ENCODE measurements around the gene CCDC88C. TPM values are rescaled to one million over a fixed set of nuclear protein-coding genes. Genes with fewer than 3 reads are reported as not detected.

The CCDC88C gene
- total and polyA plus RNA-seq, 2 experiments from 2014 or later: 23.6 to 60.7 TPM

GRCh38 chr14:91335191-91336092 is 82.2 kb downstream of the CCDC88C start:
- no peak for TF ChIP-seq CREB1 (CRISPR knock-in tag; IDR thresholded peaks at IDR 0.05; ENCODE audit: low read depth)
- TF ChIP-seq CTCF (conservative IDR thresholded peaks at IDR 0.05; ENCODE audit: low read depth in 2 of 2): no peak
- no peak for TF ChIP-seq EZH2 (IDR thresholded peaks at IDR 0.05; ENCODE audit: low read depth, unreplicated experiment)
- TF ChIP-seq, protein P1, sequence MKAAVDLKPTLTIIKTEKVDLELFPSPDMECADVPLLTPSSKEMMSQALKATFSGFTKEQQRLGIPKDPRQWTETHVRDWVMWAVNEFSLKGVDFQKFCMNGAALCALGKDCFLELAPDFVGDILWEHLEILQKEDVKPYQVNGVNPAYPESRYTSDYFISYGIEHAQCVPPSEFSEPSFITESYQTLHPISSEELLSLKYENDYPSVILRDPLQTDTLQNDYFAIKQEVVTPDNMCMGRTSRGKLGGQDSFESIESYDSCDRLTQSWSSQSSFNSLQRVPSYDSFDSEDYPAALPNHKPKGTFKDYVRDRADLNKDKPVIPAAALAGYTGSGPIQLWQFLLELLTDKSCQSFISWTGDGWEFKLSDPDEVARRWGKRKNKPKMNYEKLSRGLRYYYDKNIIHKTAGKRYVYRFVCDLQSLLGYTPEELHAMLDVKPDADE (IDR thresholded peaks at IDR 0.05): no peak
- TF ChIP-seq POLR2AphosphoS5 (IDR thresholded peaks at IDR 0.05; ENCODE audit: low read depth): no peak
- TF ChIP-seq, protein P2, sequence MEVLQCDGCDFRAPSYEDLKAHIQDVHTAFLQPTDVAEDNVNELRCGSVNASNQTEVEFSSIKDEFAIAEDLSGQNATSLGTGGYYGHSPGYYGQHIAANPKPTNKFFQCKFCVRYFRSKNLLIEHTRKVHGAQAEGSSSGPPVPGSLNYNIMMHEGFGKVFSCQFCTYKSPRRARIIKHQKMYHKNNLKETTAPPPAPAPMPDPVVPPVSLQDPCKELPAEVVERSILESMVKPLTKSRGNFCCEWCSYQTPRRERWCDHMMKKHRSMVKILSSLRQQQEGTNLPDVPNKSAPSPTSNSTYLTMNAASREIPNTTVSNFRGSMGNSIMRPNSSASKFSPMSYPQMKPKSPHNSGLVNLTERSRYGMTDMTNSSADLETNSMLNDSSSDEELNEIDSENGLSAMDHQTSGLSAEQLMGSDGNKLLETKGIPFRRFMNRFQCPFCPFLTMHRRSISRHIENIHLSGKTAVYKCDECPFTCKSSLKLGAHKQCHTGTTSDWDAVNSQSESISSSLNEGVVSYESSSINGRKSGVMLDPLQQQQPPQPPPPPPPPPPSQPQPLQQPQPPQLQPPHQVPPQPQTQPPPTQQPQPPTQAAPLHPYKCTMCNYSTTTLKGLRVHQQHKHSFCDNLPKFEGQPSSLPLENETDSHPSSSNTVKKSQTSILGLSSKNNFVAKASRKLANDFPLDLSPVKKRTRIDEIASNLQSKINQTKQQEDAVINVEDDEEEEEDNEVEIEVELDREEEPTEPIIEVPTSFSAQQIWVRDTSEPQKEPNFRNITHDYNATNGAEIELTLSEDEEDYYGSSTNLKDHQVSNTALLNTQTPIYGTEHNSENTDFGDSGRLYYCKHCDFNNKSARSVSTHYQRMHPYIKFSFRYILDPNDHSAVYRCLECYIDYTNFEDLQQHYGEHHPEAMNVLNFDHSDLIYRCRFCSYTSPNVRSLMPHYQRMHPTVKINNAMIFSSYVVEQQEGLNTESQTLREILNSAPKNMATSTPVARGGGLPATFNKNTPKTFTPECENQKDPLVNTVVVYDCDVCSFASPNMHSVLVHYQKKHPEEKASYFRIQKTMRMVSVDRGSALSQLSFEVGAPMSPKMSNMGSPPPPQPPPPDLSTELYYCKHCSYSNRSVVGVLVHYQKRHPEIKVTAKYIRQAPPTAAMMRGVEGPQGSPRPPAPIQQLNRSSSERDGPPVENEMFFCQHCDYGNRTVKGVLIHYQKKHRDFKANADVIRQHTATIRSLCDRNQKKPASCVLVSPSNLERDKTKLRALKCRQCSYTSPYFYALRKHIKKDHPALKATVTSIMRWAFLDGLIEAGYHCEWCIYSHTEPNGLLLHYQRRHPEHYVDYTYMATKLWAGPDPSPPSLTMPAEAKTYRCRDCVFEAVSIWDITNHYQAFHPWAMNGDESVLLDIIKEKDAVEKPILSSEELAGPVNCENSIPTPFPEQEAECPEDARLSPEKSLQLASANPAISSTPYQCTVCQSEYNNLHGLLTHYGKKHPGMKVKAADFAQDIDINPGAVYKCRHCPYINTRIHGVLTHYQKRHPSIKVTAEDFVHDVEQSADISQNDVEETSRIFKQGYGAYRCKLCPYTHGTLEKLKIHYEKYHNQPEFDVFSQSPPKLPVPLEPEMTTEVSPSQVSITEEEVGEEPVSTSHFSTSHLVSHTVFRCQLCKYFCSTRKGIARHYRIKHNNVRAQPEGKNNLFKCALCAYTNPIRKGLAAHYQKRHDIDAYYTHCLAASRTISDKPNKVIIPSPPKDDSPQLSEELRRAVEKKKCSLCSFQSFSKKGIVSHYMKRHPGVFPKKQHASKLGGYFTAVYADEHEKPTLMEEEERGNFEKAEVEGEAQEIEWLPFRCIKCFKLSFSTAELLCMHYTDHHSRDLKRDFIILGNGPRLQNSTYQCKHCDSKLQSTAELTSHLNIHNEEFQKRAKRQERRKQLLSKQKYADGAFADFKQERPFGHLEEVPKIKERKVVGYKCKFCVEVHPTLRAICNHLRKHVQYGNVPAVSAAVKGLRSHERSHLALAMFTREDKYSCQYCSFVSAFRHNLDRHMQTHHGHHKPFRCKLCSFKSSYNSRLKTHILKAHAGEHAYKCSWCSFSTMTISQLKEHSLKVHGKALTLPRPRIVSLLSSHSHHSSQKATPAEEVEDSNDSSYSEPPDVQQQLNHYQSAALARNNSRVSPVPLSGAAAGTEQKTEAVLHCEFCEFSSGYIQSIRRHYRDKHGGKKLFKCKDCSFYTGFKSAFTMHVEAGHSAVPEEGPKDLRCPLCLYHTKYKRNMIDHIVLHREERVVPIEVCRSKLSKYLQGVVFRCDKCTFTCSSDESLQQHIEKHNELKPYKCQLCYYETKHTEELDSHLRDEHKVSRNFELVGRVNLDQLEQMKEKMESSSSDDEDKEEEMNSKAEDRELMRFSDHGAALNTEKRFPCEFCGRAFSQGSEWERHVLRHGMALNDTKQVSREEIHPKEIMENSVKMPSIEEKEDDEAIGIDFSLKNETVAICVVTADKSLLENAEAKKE (CRISPR knock-in tag; IDR thresholded peaks at IDR 0.05): no peak
- TF ChIP-seq ZNF114 (CRISPR knock-in tag; IDR thresholded peaks at IDR 0.05): no peak
- TF ChIP-seq EZH2phosphoT487 (IDR thresholded peaks at IDR 0.05; ENCODE audit: unreplicated experiment): no peak
- TF ChIP-seq STAT1 (IDR thresholded peaks at IDR 0.05; ENCODE audit: unreplicated experiment): no peak
- no peak for TF ChIP-seq REST (IDR thresholded peaks at IDR 0.05; ENCODE audit: unreplicated experiment)
- TF ChIP-seq JUNB (IDR thresholded peaks at IDR 0.05; ENCODE audit: unreplicated experiment): no peak
- Mint-ChIP-seq H3K27me3 (ENCODE audit: insufficient read depth, low read depth, poor library complexity) (peaks cover 14% of the 10 kb centered on the region), H3K4me1 (peaks cover under 1% of the 10 kb centered on the region; the same call in 2 of the 3 replicates), H3K27ac (0 out of 2 replicates have a peak overlapping the region, but pooled peaks have one; percentile 40), H3K9me3 (no peaks in the 10 kb centered on the region), H3K4me3 (no peak overlapping the region), H3K36me3 (ENCODE audit: low read depth) (peaks cover 18% of the 10 kb centered on the region)
- H3K4me2 ChIP-seq: no peak overlapping the region
- H3K9me2 ChIP-seq (ENCODE audit: insufficient read depth): no peaks in the 10 kb centered on the region
- H3K27ac ChIP-seq (ENCODE audit: low read depth): no peak overlapping the region
- no peaks in the 10 kb centered on the region for H3K36me3 ChIP-seq (ENCODE audit: insufficient read depth)
- H3F3A ChIP-seq (replicated peaks; ENCODE audit: low read depth): no peaks in the 10 kb centered on the region
- no peak overlapping the region for H3K4me3 ChIP-seq
- H2AFZ ChIP-seq: no peak overlapping the region
- DNase-seq (ENCODE audit: low spot score) (no peak), ATAC-seq (no peak)
- H3K79me2 ChIP-seq (replicated peaks; ENCODE audit: insufficient read depth): no peaks in the 10 kb centered on the region
- H4K20me1 ChIP-seq (replicated peaks; ENCODE audit: insufficient read depth): no peaks in the 10 kb centered on the region; the same call in 1 of the 2 replicates
- no peaks in the 10 kb centered on the region for H3K4me1 ChIP-seq (ENCODE audit: insufficient read depth)
- H3K27me3 ChIP-seq (ENCODE audit: insufficient read depth): no peaks in the 10 kb centered on the region
